Umbilical cord (tissue), 2 donors: ENCODE measurements around the gene LY6G5C. TPM values are rescaled to one million over a fixed set of nuclear protein-coding genes. Genes with fewer than 3 reads are reported as not detected.
"Not testable (repeated sequence)": the region's sequence is repeated elsewhere in the genome, so short reads cannot be mapped to it uniquely, and the experiment has no call there.

Experiments used
- DNase-seq: peaks from one replicate; pipeline ENCODE4 v3.0.0-alpha.2; 2015; ENCODE audit warnings: low spot score
- total RNA-seq: library from RNA; depleted of rRNA; stranded (reverse); fragments of >200 nt; gene quantifications from one replicate; pipeline ENCODE4 v1.2.3, GENCODE V29; 2014; ENCODE audit warnings: low replicate concordance; ENCODE audit not compliant: insufficient read depth

Gene LY6G5C
- total RNA-seq, 1 donor from 2014 or later = 0.48 TPM

- DNase-seq = peak; percentile 71
Measured at GRCh38 chr6:31715022-31715958, 34.4 kb upstream of the LY6G5C start, which contains the start of gene LY6G6D. TSS of gene LY6G6D (plus strand) at chr6:31715348. CDS start at chr6:31715356, 8 bp downstream.

GRCh38 chr6:31713991-31714684 lies 33.3 kb upstream of the LY6G5C start:
- DNase-seq = peak; percentile 58

GRCh38 chr6:31713465-31713864 lies 32.6 kb upstream of the LY6G5C start:
- no peak for DNase-seq

GRCh38 chr6:31712296-31712695 lies 31.4 kb upstream of the LY6G5C start:
- DNase-seq = no peak

GRCh38 chr6:31711233-31711632 lies 30.4 kb upstream of the LY6G5C start:
- no peak for DNase-seq

- DNase-seq = no peak
Measured at GRCh38 chr6:31710523-31711219, 29.8 kb upstream of the LY6G5C start.

GRCh38 chr6:31709157-31709556 lies 28.3 kb upstream of the LY6G5C start:
- DNase-seq = not testable (repeated sequence)

- DNase-seq = no peak
Measured at GRCh38 chr6:31708224-31708623, 27.4 kb upstream of the LY6G5C start.

- no peak for DNase-seq
Measured at GRCh38 chr6:31707701-31708100, 26.8 kb upstream of the LY6G5C start.

- DNase-seq = no peak
Measured at GRCh38 chr6:31706599-31706998, 25.7 kb upstream of the LY6G5C start, which contains the start of gene LY6G6F. TSS of gene LY6G6F (plus strand) at chr6:31706866. CDS start at chr6:31706907, 41 bp downstream.

GRCh38 chr6:31705931-31706330 lies 25.1 kb upstream of the LY6G5C start:
- DNase-seq = no peak

- DNase-seq = peak; percentile 99
Measured at GRCh38 chr6:31702819-31703716, 22.2 kb upstream of the LY6G5C start, which contains the start of gene ABHD16A. TSS of gene ABHD16A (minus strand) at chr6:31703324. CDS start at chr6:31703281, 43 bp downstream.

- DNase-seq = no peak
Measured at GRCh38 chr6:31702405-31702818, 21.5 kb upstream of the LY6G5C start.

- DNase-seq = no peak
Measured at GRCh38 chr6:31701666-31702404, 21.0 kb upstream of the LY6G5C start.

GRCh38 chr6:31700740-31701401 lies 20.0 kb upstream of the LY6G5C start:
- no peak for DNase-seq

GRCh38 chr6:31697555-31697954 lies 16.7 kb upstream of the LY6G5C start:
- DNase-seq = no peak

- no peak for DNase-seq
Measured at GRCh38 chr6:31693535-31693934, 12.7 kb upstream of the LY6G5C start.

GRCh38 chr6:31692886-31693285 lies 12.0 kb upstream of the LY6G5C start:
- no peak for DNase-seq

- no peak for DNase-seq
Measured at GRCh38 chr6:31692353-31692752, 11.5 kb upstream of the LY6G5C start.
